Smooth muscle cell (in vitro differentiated cells): ENCODE results near the gene RNF180. TPM values are rescaled to one million over a fixed set of nuclear protein-coding genes. Genes with fewer than 3 reads are reported as not detected.

Source experiments
- DNase-seq: peaks from one replicate; lab custom pipeline; 2025; ENCODE audit not compliant: unreplicated experiment; lab: John Stamatoyannopoulos, UW
- H2AFZ ChIP-seq: fragments of 200-600 bp; sonication (generic); 2 replicates; pipeline ENCODE4 v1.6.0; 2016; ENCODE audit warnings: antibody characterized with exemption, low read depth, mild to moderate bottlenecking
- H3F3A ChIP-seq: fragments of 200-600 bp; sonication (generic); 2 replicates; pipeline ENCODE4 v1.6.0; 2017; ENCODE audit warnings: antibody characterized with exemption, low read depth
- H3K27ac ChIP-seq: fragments of 200-600 bp; sonication (generic); 2 replicates; pipeline ENCODE4 v1.5.1; 2016; ENCODE audit warnings: low read depth, mild to moderate bottlenecking
- H3K27me3 ChIP-seq: fragments of 200-600 bp; sonication (generic); 2 replicates; pipeline ENCODE4 v1.6.1; 2016; ENCODE audit warnings: low read depth, mild to moderate bottlenecking
- H3K36me3 ChIP-seq: fragments of 200-600 bp; sonication (generic); 2 replicates; pipeline ENCODE4 v1.5.1; 2016; ENCODE audit warnings: low read depth
- H3K4me1 ChIP-seq: fragments of 200-600 bp; sonication (generic); 2 replicates; pipeline ENCODE4 v1.5.1; 2016; ENCODE audit warnings: low read depth
- H3K4me2 ChIP-seq: fragments of 200-600 bp; sonication (generic); 2 replicates; pipeline ENCODE4 v1.6.0; 2016; ENCODE audit warnings: mild to moderate bottlenecking
- H3K4me3 ChIP-seq: fragments of 200-600 bp; sonication (generic); 2 replicates; pipeline ENCODE4 v1.5.1; 2016; ENCODE audit warnings: mild to moderate bottlenecking
- H3K79me2 ChIP-seq: fragments of 200-600 bp; sonication (generic); 2 replicates; pipeline ENCODE4 v1.6.0; 2016; ENCODE audit warnings: low read depth, mild to moderate bottlenecking
- H3K9ac ChIP-seq: fragments of 200-600 bp; sonication (generic); 2 replicates; pipeline ENCODE4 v1.6.0; 2016; ENCODE audit warnings: low read depth
- H3K9me3 ChIP-seq: fragments of 200-600 bp; sonication (generic); replicated peaks from 2 replicates; pipeline ENCODE4 v1.5.1; 2016; ENCODE audit warnings: low read depth
- H4K20me1 ChIP-seq: fragments of 200-600 bp; sonication (generic); 2 replicates; pipeline ENCODE4 v1.6.0; 2016; ENCODE audit warnings: low read depth
- CTCF ChIP-seq: fragments of 200-600 bp; sonication (generic); IDR thresholded peaks from 2 replicates; pipeline ENCODE4 v1.5.1; 2017; ENCODE audit warnings: borderline replicate concordance, mild to moderate bottlenecking, antibody characterized with exemption; ENCODE audit not compliant: insufficient read depth, poor library complexity, severe bottlenecking
- WGBS: methylation state at CpG from one replicate; pipeline ENCODE4 v1.1.7; 2016; ENCODE audit warnings: low lambda C conversion rate; 5-methylcytosine and 5-hydroxymethylcytosine counted together
- polyA plus RNA-seq: library from polyadenylated mRNA; unstranded; fragments of >200 nt; fragmentation: Nextera tagmentation; extraction: Ambion mirVana; gene quantifications from 2 replicates; pipeline ENCODE4 v1.2.1, GENCODE V29; 2016
- total RNA-seq: library from RNA; depleted of rRNA; stranded (reverse); fragments of >200 nt; gene quantifications from 2 replicates; pipeline ENCODE4 v1.2.3, GENCODE V29; 2014

RNF180 gene
- total and polyA plus RNA-seq, 2 experiments from 2014 or later = 3.0 to 3.8 TPM

DNA sequence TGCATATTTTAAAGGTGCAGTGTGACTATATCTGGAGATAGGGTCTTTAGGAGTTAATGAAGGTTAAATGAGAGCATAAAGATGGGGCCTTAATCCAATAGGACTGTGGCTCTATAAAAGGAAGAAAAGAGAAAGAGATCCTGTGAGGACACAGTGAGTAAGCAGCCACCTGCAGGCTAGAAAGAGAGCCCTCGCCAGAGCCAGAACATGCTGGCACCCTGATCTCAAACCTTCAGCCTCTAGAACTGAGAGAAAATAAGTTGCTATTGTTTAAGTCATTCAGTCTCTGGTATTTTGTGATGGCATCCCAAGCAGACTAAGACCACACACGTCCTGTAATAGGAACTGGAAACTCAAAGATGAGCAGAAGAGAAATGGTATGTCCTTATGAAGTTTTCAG lies 41.0 kb downstream of the RNF180 start:
- no peak overlapping the region for H2AFZ ChIP-seq
- no peak overlapping the region for H3K4me3 ChIP-seq
- H3K27me3 ChIP-seq = no peaks in the 10 kb centered on the region
- no peaks in the 10 kb centered on the region for H3K36me3 ChIP-seq
- no peak overlapping the region for H3K9ac ChIP-seq
- H3K4me1 ChIP-seq = no peaks in the 10 kb centered on the region
- H3K4me2 ChIP-seq = no peak overlapping the region
- H3K9me3 ChIP-seq = no peaks in the 10 kb centered on the region
- no peak overlapping the region for H3K27ac ChIP-seq
- no peak for DNase-seq
- H3K79me2 ChIP-seq = no peaks in the 10 kb centered on the region
- H4K20me1 ChIP-seq = no peaks in the 10 kb centered on the region
- 84% methylated on average over 2 of the region's 2 CpGs for WGBS
- no peak for TF ChIP-seq CTCF
- H3F3A ChIP-seq = no peaks in the 10 kb centered on the region

DNA sequence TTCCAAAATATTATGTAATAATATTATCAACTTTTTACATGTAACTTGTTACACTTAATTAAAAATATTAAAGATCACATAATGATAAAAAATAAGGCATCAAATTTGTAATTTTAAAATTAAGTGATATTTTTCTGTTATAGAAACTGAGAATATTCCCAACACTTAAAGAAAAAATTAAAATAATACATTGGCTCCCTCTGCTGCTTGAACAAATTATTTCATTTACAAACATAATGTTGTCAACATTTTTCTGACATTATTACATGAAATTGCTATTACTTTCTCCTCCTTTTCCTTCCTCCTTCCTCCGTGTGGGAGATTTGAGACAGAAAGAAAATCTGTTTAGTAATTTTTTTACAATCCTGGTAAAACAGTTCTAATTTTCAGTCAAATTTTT lies 42.3 kb downstream of the RNF180 start:
- WGBS = 57% methylated on average over 1 of the region's 1 CpG
- Histone ChIP-seq H3K27me3 (no peaks in the 10 kb centered on the region), H3K4me2 (no peak overlapping the region), H3K79me2 (no peaks in the 10 kb centered on the region), H4K20me1 (no peaks in the 10 kb centered on the region), H3K9me3 (no peaks in the 10 kb centered on the region), H3F3A (no peaks in the 10 kb centered on the region), H3K36me3 (no peaks in the 10 kb centered on the region), H2AFZ (no peak overlapping the region), H3K4me3 (no peak overlapping the region), H3K4me1 (no peaks in the 10 kb centered on the region), H3K9ac (no peak overlapping the region), H3K27ac (no peak overlapping the region)
- DNase-seq = no peak
- TF ChIP-seq CTCF = peak; percentile 51

DNA sequence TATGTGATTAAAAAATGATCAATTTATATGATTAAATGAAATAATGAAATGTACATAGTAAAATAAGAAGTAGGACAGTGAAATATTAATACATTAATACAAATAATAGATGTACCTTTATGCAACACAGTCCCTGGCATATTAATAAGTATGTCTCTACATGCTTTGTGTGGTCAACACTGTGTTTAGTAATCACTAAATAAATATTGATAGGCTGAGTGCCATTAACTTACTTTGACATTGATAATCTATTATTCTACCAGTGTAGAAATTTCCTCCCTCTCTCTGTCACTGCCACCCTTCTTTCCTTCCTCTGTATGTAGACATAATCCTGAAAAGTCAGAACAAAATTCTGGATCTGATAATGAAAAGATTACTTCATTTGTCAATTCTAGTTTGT lies 43.7 kb downstream of the RNF180 start:
- Histone ChIP-seq H3K27me3 (no peaks in the 10 kb centered on the region), H3K79me2 (no peaks in the 10 kb centered on the region), H2AFZ (no peak overlapping the region), H3K27ac (no peak overlapping the region), H3F3A (no peaks in the 10 kb centered on the region), H3K4me3 (no peak overlapping the region), H3K9ac (no peak overlapping the region), H3K4me1 (no peaks in the 10 kb centered on the region), H3K36me3 (no peaks in the 10 kb centered on the region), H3K4me2 (no peak overlapping the region), H3K9me3 (no peaks in the 10 kb centered on the region), H4K20me1 (no peaks in the 10 kb centered on the region)
- no peak for TF ChIP-seq CTCF
- no peak for DNase-seq

DNA sequence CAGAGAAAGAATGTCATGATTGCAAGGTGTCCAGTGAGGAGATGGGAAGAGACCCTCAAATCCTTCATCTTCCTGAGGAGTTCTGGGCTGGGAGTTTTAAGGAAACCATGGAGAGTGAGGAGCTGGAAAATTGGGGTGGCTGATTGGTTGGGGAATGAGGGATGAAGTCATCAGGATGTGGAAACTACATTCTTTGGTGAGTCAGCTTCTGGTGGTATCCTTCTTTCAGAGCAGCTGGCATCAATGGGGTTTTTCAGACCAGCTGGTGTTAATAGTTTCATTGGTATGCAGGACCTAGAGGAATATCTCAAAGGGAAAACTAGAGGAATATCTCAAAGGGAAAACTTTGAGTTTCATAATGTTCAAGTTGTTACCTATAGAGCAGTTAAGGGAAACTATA lies 45.2 kb downstream of the RNF180 start:
- Histone ChIP-seq H3K4me3 (no peak overlapping the region), H3K9ac (no peak overlapping the region), H3K79me2 (no peaks in the 10 kb centered on the region), H3F3A (no peaks in the 10 kb centered on the region), H3K4me2 (peak overlapping the region; percentile 66), H3K27ac (peak overlapping the region; percentile 76), H3K36me3 (no peaks in the 10 kb centered on the region), H3K27me3 (no peaks in the 10 kb centered on the region), H3K9me3 (no peaks in the 10 kb centered on the region), H3K4me1 (no peaks in the 10 kb centered on the region), H2AFZ (no peak overlapping the region), H4K20me1 (no peaks in the 10 kb centered on the region)
- TF ChIP-seq CTCF = no peak
- no peak for DNase-seq
